GM19438 (cell line): ENCODE data around the gene CDAN1.
"Not testable (repeated sequence)": the region's sequence is repeated elsewhere in the genome, so short reads cannot be mapped to it uniquely, and the experiment has no call there.

ENCODE experiments used
- ATAC-seq: cut with Tn5 transposase; IDR thresholded peaks from one replicate; pipeline ENCODE4 v1.9.1; 2021; ENCODE audit warnings: low read depth; ENCODE audit not compliant: unreplicated experiment

CDAN1 gene

DNA sequence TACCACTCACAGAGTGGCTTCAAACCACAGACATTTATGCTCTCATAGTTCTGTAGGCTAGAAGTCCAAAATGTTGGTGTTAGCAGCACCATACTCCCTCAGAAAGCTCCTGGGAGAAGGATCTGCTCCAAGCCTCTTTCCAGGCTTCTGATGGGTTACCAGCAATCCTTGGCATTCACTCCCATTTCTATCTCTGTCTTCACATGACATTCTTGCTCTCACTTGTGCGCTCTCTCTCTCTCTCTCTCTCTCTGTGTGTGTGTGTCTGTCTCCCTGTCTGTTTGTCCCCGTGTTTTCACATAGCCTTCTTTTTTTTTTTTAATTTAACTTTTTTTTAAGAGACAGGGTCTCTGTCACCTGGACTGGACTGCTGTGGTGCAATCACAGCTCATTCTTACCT is 26.3 kb downstream of the CDAN1 start:
- ATAC-seq, result no peak

DNA sequence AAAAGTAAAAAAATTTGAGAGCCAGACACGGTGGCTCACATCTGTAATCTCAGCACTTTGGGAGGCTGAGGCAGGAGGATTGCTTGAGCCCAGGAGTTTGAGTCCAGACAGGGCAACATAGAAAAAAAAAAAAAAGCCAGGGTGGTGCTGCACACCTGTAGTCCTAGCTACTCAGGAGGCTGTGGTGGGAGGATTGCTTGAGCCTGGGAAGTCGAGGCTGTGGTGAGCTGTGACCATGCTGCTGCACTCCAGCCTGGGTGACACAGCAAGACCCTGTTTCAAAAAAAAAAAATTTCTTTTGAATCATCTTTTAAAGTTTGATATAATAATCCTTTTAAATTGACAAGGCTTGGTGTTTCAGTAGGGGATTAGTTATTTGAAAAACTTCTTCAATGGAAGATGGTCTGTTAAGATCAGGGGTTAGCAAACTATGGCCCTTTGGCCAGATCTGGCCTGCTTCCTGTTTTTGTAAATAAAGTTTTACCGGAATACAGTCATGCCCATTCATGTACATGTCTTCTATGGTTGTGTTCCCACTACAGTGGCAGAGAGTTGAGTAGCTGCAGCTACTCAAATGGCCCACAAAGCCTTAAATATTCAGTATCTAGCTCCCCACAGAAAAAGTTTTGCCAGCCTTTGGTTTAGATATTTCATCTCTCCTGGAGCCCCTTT is 28.9 kb downstream of the CDAN1 start:
- no peak for ATAC-seq

DNA sequence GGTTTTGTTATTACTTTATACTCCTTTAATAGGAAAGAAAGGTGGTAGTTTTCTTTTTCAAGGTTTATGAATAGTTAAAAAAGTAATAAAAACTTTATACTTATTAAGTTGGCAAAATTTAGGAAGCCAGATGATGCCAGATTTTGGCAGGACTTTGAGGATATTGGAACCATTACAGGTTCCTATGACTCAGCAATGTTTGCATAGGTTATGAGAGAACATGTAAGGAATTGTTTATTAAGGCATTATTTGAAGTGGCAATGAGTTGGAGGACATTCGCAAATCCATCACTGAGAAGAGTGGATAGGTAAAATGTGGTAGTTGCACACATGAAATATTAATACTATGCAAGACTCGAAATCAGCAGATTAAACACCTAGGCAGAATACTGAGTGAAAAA is 29.9 kb downstream of the CDAN1 start:
- ATAC-seq, result no peak

DNA sequence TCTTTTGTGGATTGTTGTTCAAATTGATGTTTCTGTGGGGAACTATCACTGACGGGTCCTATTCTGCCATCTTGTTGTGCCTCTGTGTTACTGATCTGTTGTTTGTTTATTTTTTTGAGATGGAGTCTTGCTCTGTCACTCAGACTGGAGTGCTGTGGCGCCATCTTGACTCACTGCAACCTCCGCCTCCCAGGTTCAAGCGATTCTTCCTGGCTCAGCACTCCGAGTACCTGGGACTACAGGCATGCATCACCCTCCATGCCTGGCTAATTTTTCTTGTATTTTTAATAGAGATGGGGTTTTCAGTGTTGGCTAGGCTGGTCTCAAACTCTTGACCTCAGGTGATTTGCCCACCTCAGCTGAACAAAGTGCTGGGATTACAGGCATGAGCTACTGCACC is 31.6 kb downstream of the CDAN1 start:
- no peak for ATAC-seq

DNA sequence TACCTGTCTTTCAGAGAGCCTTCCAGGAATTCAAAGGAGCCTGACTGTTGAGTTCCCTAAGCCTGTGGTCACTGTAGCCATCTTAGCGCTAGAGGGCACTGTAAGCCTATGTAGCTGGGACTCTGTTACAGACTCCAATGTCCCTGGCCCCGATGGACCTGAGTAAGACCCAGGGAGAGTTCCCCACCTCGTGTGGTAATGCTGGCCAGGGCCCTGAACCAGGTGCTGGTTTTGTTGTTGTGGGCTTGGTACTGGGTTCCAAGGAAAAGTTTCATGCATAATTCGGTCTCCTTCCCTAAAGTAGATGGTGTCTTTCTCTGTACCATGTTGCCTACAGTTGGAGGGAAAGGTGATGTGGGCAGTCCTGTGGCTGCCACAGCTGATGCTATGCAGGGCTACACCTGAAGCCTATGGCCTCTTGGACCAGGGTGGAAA is 32.4 kb downstream of the CDAN1 start:
- no peak for ATAC-seq

DNA sequence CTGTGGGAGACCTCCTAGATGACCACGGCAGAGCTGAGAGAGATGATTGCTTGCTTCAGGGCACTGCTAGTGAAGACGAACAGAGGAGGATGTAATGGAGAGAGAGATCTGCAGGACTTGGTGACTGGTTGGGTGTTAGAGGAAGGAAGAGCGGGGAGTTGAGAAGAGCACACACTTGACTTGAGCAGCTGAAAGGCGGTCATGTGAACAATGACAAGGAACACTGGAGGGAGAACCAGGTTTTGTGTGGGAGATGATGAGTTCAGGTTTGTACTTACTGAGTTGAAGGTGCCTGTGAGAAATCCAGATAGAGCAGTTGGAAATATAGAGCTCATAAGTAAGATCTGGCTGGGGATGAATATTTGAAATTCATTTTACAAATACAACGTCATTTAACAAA is 40.3 kb downstream of the CDAN1 start:
- no peak for ATAC-seq

DNA sequence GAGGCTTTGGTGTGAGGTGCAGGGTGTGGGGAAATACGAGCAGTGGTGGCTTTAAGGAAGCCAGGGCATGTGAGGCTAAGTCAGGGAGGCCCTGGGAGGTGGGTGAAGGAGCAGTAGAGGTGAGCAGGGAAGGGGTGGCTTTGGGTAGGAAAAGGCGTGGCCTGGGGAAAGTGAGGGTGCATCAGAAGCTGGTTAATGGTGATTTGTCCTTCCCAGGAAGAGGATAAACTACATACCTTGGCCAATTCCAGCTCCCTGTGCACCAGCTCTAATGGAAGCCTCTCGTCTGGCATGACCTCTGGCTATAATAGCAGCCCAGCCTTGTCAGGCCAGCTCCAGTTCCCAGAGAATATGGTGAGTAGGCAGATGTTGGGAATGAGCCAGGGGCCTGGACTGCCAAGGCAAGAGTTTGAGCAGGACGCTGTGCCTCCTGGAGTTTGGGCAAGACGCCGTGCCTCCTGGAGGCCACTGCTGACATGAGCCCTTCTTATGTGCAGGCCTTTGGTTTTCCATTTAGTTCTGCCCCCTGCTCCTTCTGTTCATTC is 41.3 kb downstream of the CDAN1 start:
- no peak for ATAC-seq

DNA sequence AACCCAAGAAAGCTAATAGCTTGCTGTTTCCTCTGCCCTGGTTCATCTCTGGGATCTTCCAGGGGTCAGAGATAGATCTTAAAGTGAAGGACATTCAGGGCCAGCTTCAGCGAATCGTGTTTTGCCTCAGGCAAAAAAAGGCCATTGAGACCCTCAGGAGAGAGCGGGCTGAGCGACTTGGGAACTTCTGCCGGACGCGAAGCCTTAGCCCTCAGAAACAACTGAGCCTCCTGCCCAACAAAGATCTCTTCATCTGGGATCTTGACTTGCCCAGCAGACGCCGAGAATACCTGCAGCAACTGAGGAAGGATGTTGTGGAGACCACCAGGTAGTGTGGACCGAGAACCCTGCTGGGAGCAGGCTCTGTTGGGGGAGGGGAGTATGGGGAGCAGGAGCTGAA is 42.5 kb downstream of the CDAN1 start:
- no peak for ATAC-seq

DNA sequence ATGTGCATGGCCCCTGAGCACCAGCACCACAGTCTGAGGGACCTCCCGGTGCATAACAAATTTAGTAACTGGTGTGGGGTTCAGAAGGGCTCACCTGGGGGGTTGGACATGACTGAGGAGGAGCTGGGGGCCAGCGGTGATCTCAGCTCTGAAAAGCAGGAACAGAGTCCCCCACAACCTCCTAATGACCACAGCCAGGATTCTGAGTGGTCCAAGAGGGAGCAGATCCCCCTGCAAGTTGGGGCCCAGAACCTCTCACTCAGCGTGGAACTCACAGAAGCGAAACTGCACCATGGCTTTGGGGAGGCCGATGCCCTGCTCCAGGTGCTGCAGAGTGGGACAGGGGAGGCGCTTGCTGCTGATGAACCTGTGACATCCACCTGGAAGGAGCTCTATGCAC is 43.0 kb downstream of the CDAN1 start:
- no peak for ATAC-seq

DNA sequence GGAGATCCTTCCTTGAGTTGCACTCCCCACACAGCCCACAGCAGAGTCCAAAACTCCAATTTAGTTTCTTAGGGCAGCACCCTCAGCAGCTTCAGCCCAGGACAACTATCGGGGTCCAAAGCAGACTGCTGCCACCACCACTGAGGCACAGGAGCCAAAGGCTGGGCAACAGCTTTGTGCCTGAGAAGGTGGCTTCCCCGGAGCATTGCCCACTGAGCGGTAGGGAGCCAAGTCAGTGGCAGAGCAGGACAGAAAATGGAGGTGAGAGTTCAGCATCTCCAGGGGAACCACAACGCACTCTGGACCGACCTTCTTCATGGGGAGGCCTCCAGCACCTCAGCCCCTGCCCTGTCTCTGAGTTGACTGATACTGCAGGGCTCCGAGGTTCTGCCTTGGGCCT is 43.4 kb downstream of the CDAN1 start:
- ATAC-seq, result no peak

DNA sequence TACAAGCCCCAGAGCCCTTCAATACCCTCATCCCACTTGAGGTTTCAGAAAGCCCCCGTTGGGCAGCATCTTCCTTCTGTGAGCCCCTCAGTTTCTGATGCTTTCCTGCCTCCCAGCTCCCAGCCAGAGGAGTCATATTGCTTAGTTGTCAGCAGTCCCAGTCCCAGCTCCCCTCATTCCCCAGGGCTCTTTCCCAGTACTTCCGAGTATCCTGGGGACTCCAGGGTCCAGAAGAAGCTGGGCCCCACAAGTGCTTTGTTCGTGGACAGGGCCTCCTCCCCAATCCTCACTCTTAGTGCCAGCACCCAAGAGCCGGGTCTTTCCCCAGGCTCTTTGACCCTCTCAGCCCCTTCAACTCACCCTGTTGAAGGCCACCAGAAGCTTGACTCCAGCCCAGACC is 43.9 kb downstream of the CDAN1 start:
- no peak for ATAC-seq

DNA sequence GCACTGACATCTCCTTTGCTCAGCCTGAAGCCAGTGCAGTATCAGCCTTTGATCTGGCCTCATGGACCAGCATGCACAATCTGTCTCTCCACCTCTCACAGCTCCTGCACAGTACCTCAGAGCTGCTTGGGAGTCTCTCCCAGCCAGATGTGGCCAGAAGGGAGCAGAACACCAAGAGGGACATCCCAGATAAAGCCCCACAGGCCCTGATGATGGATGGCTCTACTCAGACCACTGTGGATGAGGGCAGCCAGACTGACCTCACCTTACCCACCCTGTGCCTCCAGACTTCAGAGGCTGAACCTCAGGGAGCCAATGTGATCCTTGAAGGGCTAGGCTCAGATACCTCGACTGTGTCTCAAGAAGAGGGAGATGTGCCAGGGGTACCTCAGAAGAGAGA is 44.4 kb downstream of the CDAN1 start:
- ATAC-seq, result no peak

DNA sequence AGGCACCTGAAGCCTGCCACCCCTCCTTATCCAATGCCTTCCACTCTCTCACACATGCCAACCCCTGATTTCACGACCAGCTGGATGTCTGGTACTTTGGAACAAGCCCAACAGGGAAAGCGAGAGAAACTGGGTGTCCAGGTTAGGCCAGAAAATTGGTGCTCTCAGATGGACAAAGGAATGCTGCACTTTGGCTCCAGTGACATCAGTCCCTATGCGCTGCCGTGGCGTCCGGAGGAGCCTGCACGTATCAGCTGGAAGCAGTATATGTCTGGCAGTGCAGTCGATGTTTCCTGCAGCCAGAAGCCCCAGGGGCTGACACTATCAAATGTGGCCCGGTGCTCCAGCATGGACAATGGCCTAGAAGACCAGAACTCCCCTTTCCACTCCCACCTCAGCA is 45.2 kb downstream of the CDAN1 start:
- no peak for ATAC-seq

DNA sequence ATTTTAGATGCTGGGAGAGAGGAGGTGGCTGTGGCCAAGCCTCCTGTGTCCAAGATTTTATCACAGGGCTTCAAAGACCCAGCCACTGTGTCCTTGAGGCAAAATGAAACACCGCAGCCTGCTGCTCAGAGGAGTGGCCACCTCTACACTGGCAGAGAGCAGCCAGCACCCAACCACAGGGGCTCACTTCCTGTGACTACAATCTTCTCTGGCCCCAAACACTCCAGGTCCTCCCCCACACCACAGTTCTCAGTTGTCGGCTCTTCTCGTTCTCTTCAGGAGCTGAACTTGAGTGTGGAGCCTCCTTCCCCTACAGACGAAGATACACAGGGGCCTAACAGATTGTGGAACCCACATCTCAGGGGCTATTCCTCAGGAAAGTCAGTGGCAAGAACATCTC is 45.6 kb downstream of the CDAN1 start:
- no peak for ATAC-seq

DNA sequence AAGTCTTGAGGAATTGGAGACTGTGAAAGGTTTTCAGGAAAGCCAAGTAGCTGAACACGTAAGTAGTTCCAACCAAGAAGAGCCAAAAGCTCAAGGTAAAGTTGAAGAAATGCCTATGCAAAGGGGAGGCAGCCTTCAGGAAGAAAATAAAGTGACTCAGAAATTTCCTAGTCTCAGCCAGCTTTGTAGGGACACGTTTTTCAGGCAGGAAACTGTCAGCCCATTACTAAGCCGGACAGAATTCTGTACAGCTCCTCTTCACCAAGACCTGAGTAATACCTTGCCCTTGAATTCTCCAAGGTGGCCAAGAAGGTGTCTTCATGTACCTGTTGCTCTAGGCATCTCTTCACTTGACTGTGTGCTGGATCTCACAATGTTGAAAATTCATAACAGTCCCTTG is 48.6 kb downstream of the CDAN1 start:
- no peak for ATAC-seq

DNA sequence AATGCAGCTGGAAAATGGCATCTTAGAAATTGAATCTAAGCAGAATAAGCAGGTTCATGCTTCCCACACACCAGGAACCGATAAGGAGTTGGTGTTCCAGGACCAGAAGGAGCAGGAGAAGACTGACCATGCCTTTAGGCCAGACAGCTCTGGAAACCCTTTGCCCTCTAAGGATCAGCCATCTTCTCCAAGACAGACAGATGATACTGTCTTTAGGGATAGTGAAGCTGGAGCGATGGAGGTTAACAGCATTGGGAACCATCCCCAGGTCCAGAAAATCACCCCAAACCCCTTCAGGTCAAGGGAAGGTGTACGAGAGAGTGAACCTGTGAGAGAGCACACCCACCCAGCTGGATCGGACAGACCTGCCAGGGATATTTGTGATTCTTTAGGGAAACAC is 49.2 kb downstream of the CDAN1 start:
- no peak for ATAC-seq

DNA sequence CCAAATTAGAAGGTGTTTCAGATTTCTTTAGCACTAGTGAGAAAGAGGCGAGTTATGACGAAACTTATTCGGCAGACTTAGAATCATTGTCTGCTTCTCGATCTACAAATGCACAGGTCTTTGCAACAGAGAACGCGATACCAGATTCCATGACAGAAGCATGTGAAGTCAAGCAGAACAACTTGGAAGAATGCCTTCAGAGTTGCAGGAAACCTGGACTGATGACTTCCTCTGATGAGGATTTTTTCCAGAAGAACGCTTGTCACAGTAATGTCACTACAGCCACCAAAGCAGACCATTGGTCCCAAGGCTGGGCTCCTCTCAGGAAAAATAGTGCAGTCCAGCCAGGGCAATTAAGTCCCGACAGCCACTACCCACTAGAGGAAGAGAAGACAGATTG is 50.6 kb downstream of the CDAN1 start:
- ATAC-seq, result no peak

DNA sequence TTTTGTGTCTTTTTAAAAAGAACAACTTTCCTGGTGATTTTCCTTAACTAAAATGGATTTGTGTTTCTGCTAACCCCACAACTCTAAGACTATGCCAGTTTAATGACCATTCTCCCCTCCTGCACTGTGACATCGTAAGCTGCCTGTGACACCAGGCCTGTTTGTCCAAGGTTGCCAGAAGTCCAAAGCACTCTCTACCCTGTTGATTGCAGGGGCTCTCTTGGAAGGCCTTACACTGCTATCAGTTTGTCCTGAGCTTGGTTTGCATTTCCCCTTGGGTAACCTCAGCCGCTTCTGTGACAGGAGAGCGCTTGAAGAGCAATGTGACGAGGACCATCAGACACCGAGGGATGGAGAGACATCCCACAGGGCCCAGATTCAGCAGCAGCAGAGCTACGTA is 55.8 kb downstream of the CDAN1 start:
- ATAC-seq, result no peak

DNA sequence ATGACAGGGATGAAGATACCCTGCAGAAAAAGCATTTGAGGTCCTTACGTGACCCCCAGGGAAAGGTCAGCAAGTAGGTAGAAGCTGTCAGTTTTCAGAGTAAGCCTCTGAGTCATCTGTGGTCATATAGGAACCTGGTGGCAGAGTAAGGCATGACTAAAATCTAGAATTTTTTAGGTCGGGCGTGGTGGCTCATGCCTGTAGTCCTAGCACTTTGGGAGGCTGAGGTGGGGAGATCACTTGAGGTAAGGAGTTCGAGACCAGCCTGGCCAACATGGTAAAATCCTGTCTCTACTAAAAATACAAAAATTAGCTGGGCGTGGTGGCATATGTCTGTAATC is 56.8 kb downstream of the CDAN1 start:
- ATAC-seq, result not testable (repeated sequence)

DNA sequence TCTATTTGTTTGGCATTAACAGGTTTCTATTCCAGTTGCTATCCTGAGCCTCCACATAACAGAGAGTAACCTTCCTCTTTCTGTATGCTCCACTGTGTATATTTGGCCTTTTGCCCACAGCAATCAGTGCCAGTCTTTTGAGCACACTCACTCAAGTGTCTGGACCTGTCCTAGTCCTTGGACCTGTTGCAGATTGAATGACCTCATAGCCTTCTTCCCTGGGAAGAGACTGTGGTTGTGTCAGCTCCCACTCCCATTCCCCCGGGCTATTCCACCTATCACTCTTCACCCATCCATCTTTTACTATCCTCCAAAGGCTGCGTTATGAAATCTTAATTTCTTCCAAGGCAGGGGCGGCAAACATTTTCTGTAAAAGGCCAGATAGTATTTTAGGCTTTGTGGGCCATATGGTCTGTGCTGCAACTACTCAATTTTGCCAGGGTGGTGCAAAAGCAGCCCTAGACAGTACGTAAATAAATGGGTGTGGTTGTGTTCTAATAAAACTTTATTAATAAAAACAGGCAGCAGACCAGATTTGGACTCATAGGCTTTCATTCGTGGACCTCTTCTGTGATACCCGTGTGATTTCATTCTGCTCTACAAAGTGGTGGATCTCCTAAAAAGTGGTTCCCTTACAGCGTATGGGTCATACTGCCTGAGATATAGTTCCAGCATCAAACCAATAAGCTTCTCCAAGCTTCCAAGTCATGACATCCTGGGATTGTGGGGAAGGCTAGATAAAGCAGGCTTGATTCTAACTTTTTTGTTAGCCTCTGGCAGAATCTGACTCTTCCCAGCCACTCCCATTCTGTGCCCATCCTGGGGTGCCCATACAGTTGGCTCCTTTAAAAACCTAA is 57.4 kb downstream of the CDAN1 start:
- ATAC-seq, result no peak

DNA sequence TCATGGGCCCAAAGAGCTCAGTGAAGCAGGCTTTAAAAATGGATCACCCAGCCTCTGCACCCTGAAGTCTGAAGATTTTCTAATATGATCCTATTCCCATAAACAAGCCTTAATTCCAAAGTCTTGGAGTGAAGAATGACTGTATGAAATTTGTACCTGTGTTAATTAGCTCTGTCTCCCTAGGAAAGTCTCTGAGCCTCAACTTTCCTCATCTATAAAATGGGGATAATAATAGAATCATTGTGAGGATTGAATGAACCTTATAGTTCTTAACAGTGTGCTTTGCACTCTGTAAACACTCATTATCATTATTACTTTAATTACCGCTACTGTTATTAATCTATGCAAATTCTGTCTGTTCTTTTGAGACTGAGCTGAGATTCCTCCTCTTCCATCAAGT is 61.9 kb downstream of the CDAN1 start:
- no peak for ATAC-seq

DNA sequence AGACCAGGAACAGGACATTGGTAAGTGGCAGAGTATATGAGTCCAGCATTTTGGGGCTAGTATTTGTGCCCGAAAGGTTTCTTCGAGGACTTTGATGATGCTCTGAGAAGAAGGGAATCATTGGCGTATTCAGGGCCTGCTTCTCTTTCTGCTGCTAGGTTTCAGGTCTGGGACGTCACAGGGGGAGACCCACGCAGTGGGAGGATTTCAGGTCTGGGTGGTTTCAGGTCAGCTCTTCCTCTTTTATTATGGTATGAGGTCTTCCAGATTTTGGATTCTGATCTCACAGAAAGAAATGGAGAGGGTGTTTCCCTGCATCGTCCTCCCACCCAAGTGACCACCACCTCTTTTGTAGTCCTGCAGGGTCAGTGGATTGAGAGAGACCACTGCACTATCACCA is 62.5 kb downstream of the CDAN1 start:
- no peak for ATAC-seq
